GM23338 (cell line): ENCODE data around the gene SLC16A5.

Experiments used
- CREB1 ChIP-seq: fragments of 250-450 bp; sonication (Bioruptor Pico); IDR thresholded peaks from 2 replicates; pipeline ENCODE4 v1.5.0; 2020; ENCODE audit warnings: low read depth, mild to moderate bottlenecking, moderate library complexity
- EZH2 ChIP-seq: fragments of 200-600 bp; sonication (generic); IDR thresholded peaks from one replicate; pipeline ENCODE4 v1.8.0; 2017; ENCODE audit warnings: antibody characterized with exemption, mild to moderate bottlenecking, low read depth; ENCODE audit not compliant: unreplicated experiment
- EZH2phosphoT487 ChIP-seq: fragments of 200-600 bp; sonication (generic); IDR thresholded peaks from one replicate; pipeline ENCODE4 v1.8.1; 2018; ENCODE audit warnings: antibody characterized with exemption; ENCODE audit not compliant: unreplicated experiment
- JUNB ChIP-seq: IDR thresholded peaks from one replicate; pipeline ENCODE4 v1.6.1; 2016; ENCODE audit warnings: antibody characterized with exemption; ENCODE audit not compliant: unreplicated experiment
- POLR2AphosphoS5 ChIP-seq: IDR thresholded peaks from 2 replicates; pipeline ENCODE4 v1.6.1; 2016; ENCODE audit warnings: antibody characterized with exemption, low read depth
- ZNF114 ChIP-seq: fragments of 250-450 bp; sonication (Bioruptor Pico); IDR thresholded peaks from 2 replicates; pipeline ENCODE4 v1.5.0; 2020; ENCODE audit warnings: mild to moderate bottlenecking, moderate library complexity
- ZNF331 ChIP-seq: fragments of 250-450 bp; sonication (Bioruptor Pico); IDR thresholded peaks from 2 replicates; pipeline ENCODE4 v1.5.0; 2020; ENCODE audit warnings: low read depth, mild to moderate bottlenecking, moderate library complexity
- TF ChIP-seq, protein P1 (sequence below), 2 experiments: fragments of 200-600 bp in 1 of 2; sonication (generic) in 1 of 2; conservative IDR thresholded peaks; 2 replicates each; pipeline versions ENCODE4 v1.5.1 to v1.6.1; 2016 to 2017; ENCODE audit warnings: antibody characterized with exemption in 2 of 2, low read depth in 2 of 2, mild to moderate bottlenecking in 2 of 2, moderate library complexity in 1 of 2

DNA sequence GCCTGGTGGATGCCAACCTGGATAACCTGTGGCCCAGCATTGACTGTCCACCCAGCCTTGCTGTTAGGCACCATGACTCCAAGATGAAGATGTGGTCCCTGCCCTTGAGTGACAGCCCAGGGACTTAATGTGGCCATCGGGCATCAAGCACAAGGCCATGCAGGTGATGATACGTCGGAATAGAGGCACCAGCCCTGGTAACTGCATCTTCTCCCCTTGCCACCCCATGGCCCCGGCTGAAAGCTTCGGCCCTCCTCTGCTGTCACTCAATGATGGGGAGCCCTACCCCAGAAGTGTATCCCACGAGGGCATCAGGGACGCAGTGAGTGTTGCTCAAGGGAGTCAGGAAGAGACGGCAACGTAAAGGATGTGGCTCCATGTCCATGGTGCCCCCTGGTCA is 41.8 kb downstream of the SLC16A5 start:
- TF ChIP-seq, protein P1, sequence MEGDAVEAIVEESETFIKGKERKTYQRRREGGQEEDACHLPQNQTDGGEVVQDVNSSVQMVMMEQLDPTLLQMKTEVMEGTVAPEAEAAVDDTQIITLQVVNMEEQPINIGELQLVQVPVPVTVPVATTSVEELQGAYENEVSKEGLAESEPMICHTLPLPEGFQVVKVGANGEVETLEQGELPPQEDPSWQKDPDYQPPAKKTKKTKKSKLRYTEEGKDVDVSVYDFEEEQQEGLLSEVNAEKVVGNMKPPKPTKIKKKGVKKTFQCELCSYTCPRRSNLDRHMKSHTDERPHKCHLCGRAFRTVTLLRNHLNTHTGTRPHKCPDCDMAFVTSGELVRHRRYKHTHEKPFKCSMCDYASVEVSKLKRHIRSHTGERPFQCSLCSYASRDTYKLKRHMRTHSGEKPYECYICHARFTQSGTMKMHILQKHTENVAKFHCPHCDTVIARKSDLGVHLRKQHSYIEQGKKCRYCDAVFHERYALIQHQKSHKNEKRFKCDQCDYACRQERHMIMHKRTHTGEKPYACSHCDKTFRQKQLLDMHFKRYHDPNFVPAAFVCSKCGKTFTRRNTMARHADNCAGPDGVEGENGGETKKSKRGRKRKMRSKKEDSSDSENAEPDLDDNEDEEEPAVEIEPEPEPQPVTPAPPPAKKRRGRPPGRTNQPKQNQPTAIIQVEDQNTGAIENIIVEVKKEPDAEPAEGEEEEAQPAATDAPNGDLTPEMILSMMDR (conservative IDR thresholded peaks at IDR 0.05; ENCODE audit: low read depth in 2 of 2) = no peak
- TF ChIP-seq EZH2phosphoT487 (no peak), EZH2 (no peak), CREB1 (CRISPR knock-in tag) (no peak), ZNF331 (CRISPR knock-in tag) (no peak), POLR2AphosphoS5 (no peak; the same call in 1 of the 2 replicates), JUNB (no peak), ZNF114 (CRISPR knock-in tag) (no peak)
